GM15510 (cell line): Measurements from ENCODE around the gene HECTD4.

ENCODE experiments used
- POLR2A ChIP-seq: IDR thresholded peaks from 3 replicates; pipeline ENCODE4 v1.6.1; 2011; ENCODE audit warnings: borderline replicate concordance; ENCODE audit not compliant: insufficient read length; ENCODE audit errors: extremely low read depth

Gene HECTD4

DNA sequence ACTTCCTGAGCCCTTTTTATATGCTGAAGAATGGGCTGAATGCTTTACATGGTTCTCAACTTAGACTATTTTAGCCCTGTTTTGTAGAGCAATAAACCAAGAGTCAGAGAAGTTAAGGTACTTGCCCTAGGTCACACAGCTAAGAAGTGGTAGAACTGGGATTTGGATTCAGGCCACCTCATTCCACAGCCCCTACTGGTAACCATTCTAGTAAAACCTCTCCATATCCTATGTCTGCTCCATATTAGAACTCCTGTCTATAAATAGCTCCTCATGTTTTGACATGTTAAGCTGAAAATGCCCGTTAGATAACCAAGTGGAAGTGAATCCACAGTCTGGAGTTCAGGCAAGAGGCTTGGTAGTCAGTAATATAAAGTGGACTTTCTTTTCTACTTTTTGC, 111.6 kb downstream of the HECTD4 start:
- no peak for TF ChIP-seq POLR2A

DNA sequence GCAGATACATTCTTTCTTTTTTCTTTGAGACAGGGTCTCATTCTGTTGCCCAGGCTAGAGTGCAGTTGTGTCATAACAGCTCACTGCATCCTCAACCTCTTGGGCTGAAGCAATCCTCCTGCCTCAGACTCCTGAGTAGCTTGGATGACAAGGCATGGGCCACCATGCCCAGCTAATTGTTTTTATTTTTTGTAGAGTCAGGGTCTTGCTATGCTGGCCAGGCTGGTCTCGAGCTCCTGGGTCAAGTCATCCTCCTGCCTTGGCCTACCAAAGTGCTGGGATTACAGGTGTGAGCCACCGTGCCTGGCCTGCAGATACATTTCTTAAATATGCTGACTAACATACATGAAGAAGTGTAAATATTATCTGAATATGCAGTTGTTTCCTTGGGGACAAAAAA, 115.8 kb downstream of the HECTD4 start:
- no peak for TF ChIP-seq POLR2A

DNA sequence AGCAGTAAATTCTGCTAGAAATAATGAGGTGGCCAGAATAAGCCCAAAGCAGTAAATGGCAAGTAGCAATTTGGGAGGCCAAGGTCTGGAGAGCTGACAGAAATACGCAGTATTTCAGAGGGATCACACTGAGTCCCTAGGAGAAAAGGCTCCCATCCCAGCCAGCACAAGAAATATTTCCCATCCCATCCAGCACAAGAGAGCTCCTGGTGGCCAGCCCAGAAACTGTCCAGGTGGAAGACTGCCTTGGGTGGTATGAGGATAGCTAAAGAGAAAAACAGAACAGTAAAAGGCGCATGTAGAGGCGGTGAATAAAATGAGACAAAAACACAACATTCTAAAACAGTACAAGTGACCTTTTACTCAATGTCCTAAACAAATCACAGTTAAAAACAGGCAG, 120.7 kb downstream of the HECTD4 start:
- TF ChIP-seq POLR2A = no peak

DNA sequence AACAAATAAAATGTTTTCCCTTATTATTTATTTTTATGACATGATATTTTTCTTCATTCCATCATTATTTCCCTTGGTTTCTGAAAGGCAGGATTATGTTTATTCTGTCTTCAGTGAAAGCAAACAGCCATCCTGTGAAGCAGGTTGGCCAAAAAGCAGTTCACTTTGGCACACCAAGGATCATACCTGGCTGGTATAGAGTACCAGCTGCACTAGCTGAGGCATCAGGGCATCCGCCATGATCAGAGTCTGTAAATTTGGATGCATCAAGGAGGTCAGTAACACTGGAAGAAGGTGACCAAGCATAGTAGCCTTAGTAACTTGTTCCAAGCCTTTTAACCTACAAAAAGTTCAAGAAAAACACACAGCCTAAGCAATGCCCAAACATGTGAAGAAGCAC, 123.3 kb downstream of the HECTD4 start:
- TF ChIP-seq POLR2A = no peak

DNA sequence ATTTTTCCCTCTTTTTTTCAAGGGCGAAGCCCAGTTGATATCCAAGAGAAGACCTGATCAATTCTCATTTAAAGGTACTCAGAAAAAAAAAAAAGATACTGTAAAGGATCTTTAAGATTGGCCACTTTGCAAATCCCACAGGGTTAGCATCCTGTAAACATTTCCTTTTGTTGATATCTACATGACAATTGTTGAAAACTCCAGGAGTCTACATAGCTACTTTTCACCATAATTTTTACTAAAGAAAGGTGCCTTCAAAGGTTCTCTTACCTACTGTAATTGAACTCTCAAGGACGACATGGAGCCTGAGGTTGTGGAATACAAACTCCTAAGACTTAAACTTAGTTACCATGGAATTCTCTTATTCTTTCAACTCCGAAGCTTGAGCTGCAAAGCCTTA, 125.5 kb downstream of the HECTD4 start:
- TF ChIP-seq POLR2A = no peak

DNA sequence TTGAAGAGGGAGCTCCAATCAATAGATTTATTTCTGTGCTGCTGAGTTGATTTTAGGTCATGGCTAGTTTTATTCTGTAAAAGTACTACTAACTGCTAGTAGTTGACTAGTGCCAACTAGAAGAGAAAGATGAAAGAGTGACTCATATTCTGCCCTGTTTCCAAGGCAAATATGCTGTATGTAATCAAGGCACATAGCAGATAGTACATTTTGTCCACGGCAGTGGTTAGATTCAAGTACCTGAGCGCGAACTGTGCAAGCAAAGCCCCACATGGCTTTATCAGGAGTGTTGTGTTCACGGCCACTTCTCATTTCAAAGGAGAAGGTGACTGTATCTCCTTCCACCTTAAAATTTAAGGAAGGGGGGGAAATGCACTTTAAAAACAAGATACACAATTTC, 130.0 kb downstream of the HECTD4 start:
- TF ChIP-seq POLR2A = no peak

DNA sequence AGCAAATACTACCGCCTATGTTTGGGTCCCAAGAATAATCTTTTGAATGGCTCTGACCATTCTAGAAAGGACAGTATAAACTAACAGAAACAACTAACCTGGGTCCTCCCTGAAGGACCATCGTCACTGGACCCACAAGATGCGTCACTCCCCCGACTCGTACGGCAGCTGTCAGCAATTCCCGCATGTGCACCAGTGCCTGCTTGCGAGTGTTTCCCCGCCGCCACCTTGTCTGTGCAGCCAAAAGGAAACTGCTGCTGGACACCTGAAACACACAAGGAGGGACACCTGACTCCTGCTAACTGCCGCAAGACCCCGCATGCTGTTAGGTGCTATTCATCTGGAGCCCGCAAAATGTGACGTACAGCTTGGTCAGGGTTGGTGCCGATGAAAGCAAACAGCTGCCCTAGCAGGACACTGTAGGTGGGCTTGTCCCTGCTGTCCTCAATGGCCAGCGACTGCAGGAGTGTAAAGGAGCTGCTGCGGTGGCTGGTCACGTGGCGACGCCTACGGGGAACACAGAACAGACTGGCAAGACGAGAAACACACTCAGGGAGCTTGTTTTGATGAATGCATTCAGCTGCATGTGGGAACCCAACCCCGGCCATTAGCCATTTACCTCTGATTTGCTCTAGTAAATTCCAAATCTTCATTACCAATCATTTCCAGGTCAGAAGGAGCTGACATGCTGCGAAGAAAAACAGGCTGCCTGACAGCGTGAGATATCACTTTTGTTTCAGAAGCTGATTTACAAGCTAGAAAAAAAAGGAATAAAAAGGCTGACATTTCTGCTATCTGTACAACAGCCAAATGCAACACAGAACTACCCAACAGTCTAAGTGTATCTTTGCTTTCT, 138.7 kb downstream of the HECTD4 start:
- TF ChIP-seq POLR2A = no peak

DNA sequence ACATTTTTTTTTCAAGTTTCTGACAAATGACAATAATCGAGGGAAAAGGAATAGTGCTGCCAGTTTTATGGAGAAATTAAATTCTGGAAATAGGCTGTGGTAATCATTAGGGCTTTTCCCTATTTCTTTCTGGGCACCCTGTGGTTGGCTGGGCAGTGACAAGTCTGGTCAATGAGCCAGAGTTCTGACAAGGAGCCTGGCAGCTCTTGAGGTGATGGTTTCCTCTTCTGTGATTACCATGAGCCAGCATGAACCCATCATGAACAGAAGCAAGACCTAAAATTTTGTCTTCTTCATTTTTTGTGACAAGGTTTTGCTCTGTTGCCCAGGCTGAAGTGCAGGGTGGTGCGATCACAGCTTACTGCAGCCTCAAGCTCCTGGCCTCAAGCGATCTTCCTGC, 141.1 kb downstream of the HECTD4 start:
- TF ChIP-seq POLR2A = no peak

DNA sequence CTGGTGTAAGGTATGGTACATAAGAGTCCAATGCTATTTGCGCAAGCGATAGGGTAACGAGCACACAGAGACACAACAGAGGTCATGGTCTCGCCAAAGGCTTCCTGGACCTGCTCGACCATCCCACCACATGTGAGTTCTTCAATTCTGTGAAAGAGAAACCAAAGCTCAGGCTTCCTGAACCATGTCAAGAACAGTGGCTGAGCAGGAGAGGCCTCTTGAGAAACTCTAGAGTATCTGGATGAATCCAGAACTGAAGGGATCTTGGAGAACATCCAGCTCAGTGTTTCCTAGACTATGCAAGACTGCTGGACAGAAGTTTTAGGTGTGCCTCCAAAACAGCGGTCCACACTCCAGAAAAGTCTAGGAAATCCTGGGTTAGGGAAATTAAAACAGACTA, 142.3 kb downstream of the HECTD4 start:
- no peak for TF ChIP-seq POLR2A

DNA sequence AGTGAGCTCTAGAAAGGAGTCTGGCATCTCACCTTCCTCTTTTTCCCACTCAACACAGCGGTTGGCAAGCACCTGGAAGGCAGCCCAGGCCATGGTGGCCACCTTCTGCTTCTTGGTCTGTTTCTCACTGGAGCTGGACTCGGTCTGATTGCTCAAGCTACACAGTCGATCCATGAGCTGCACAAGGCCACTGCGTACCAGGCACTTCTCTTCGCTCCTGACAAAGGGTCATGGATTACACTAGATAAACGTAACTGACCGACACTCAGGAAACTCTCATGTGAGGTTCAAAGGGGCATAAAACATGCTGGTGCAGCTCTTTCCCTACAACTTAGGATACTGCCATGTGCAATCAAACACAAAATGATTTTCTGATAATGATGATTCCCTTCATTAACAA, 143.2 kb downstream of the HECTD4 start:
- no peak for TF ChIP-seq POLR2A

DNA sequence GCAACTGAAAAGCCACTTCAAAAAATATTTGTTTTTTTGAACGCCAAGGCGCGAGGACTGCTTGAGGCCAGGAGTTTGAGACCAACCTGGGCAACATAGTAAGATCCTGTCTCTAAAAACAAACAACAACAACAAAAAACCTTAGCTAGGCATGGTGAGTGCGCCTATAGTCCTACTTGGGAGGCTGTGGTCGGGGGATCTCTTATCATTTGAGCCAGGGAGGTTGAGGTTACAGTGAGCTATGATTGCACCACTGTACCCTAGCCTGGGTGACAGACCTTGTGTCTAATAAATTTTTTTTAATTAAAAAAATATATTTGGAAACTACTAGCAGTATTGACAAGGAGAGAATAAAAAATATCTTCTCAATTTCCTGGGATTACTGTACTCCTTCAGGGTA, 143.8 kb downstream of the HECTD4 start:
- no peak for TF ChIP-seq POLR2A

DNA sequence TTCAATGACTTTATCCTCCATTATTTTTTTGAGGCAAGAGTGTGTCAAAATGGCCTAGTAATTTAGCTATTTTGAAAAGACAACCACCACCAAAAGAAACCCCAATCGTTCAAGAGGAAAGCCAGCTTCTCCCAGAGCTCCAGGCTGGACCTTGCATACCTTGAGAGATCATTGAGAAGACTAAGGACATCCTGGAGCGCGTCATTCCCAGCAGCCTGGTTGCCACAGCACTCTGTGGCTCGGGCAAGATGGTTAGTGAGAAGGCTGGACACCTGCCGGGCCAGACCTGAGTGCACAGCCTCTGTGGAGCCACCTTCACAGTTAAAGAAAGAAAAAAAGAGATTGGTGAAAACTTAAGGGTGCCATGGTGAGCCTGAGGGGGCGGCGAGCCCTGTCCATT, 145.4 kb downstream of the HECTD4 start:
- no peak for TF ChIP-seq POLR2A

DNA sequence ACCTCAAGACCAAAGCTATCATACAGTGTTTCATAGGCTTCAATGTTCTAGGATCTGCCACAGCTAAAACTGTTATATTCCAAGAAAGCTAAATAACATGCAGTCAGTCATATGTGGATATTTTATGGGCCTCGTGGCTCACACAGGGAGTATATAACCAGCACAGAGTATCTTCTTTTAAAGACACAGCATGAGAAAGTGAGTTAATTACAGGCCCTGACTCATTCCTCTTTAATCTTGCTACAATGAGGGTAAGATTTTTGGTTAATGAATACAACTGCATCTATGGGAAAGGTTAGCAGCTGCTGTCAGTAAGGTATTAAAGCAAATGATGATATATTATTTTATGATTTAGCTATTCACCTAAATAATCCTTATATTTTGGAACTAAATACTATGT, 145.8 kb downstream of the HECTD4 start:
- no peak for TF ChIP-seq POLR2A

DNA sequence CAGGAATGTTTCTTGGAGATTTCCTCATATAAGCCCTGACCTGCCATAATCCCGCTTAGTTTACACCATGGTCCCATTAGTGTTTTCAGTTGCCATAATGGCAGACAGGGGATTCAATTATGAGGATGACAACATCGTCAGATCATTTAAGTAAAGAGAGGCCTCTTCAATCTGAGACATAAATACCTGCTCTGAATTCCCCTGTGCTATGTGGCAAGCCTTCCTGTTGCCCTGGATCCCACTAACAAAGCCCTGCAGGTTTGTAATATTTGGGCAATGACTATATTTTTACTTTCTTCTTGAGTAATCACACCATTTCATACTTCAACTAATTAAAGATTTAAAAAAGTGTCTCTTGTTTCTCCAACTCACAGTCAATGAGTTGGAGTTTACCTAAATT, 147.9 kb downstream of the HECTD4 start:
- TF ChIP-seq POLR2A = no peak

DNA sequence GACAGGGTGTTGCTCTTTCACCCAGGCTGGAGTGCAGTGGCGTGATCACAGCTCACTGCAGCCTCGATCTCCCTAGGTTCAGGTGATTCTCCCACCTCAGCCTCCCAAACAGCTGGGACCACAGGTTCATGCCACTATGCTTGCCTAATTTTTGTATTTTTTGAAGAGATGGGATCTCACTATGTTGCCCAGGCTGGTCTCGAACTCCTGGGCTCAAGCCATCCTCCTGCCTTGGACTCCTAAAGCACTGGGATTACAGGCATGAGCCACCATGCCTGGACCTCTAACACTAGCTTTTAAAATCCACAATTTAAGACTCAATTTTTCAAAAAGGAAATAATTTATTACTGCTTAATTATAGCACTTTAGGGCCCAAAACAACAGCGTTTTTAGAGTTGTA, 149.0 kb downstream of the HECTD4 start:
- TF ChIP-seq POLR2A = no peak

DNA sequence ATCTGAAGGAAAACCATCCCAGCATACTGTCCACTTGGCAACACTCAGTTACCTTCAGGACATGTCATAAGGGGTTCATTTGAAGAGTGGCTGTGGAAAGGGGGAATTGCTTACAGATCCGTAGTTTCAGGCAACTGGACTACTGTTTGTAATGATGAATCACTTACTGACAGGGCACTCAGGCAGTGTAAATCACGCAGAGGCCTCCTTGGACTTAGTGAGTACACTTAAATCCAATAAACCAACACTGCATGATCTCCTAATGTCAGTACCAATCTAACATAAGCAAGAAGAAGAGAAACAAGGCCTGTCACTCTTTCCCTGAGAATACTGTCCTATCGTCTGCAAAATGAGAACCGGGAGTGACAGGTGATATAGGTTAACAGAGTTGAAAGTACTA, 152.1 kb downstream of the HECTD4 start:
- no peak for TF ChIP-seq POLR2A

DNA sequence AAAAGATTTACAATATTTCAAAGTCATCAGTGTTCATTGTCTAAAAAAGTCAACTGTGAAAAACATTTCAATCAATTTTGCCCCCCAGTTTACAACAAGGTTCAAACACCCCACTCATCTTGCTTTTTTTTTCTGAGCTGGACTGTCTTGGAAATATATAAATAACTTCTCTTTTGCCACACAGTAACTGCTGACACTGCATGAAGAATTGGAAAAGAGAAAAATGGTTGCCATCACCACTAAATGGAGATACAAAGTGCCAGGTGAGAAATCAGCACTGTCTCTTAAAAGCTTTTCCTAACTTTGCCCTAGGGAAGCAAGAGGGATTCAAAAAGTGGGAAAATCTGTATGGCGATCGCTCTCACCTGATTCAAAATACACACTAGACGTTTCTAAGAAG, 155.5 kb downstream of the HECTD4 start:
- no peak for TF ChIP-seq POLR2A
